Natural killer cell treated with Interleukin-12 subunit alpha and Interleukin-12 subunit beta and Interleukin-15 and Interleukin-18, amount 100 ng/mL, for 72 hours (primary cell): ENCODE results near the gene CARNS1. TPM values are rescaled to one million over a fixed set of nuclear protein-coding genes. Genes with fewer than 3 reads are reported as not detected.

Experiments used
- ATAC-seq, 2 donors: fragments of 150-1000 bp; cut with Tn5 transposase in 1 of 2; sonication (Bioruptor Pico), chemical (Tn5 transposase) in 1 of 2; 2 replicates each; pipeline ENCODE4 v1.10.0; 2021
- DNase-seq: peaks from one replicate; pipeline ENCODE4 v3.0.0; 2022; ENCODE audit warnings: low spot score
- H3K27ac Mint-ChIP-seq, 2 donors: 1 replicate in 1 of 2; 2 replicates in 1 of 2; pipeline ENCODE4 v1.8.0; 2022; ENCODE audit warnings: mixed read lengths in 2 of 2, mild to moderate bottlenecking in 1 of 2, moderate library complexity in 1 of 2
- H3K27me3 Mint-ChIP-seq, 2 donors: 1 replicate in 1 of 2; 2 replicates in 1 of 2; pipeline ENCODE4 v1.8.0; 2022; ENCODE audit warnings: mixed read lengths in 2 of 2
- H3K36me3 Mint-ChIP-seq: one replicate; pipeline ENCODE4 v1.8.0; 2022; ENCODE audit warnings: mixed read lengths
- H3K4me1 Mint-ChIP-seq, 2 donors: 1 replicate in 1 of 2; 2 replicates in 1 of 2; pipeline ENCODE4 v1.8.0; 2022; ENCODE audit warnings: low read depth in 2 of 2, mixed read lengths in 2 of 2, mild to moderate bottlenecking in 1 of 2
- H3K4me3 Mint-ChIP-seq: one replicate; pipeline ENCODE4 v1.8.0; 2022; ENCODE audit warnings: mixed read lengths
- H3K9me3 Mint-ChIP-seq: 2 replicates; pipeline ENCODE4 v1.8.0; 2022; ENCODE audit warnings: mixed read lengths
- total RNA-seq, 2 donors: library from RNA; stranded (reverse); gene quantifications; one replicate each; pipeline ENCODE4 v1.2.3, GENCODE V29; 2022

The CARNS1 gene
- total RNA-seq, 2 donors from 2014 or later: 2.3 to 4.9 TPM

DNA sequence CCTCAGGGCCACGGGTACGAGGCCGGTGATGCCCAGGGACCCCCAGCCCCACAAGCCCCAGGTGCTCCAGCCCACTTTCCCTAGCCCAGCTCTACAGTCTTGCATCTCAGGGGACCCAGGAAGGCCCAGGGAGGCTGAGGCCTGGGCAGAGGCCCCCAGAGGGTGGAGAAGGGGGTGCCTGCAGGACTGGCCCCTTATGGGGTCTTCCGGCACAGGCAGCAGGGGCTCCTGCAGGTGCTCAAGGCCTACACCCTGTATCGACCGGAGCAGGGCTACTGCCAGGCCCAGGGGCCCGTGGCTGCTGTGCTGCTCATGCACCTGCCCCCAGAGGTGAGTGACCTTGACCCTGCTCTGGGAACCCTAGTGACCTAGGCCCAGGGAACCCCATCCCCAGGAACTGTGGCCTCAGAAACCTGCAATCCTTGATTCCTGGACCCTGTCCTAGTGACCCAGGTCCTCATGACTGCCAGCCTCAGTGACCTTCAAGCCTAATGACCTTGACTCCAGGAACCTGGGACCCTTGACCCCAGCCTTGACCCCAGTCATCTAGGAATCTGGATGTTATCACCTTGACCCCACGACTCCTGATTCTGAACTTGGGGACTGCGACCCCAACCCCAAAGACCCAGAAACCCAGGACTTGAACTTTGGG lies 9.7 kb upstream of the CARNS1 start:
- no peaks in the 10 kb centered on the region for H3K9me3 Mint-ChIP-seq
- peak overlapping the region; percentile 91 for H3K4me3 Mint-ChIP-seq
- peak overlapping the region; percentile 97 for H3K27ac Mint-ChIP-seq
- H3K4me1 Mint-ChIP-seq: peaks cover 45 to 47% of the 10 kb centered on the region in 2 donors
- H3K36me3 Mint-ChIP-seq: no peaks in the 10 kb centered on the region
- ATAC-seq: no peak
- H3K27me3 Mint-ChIP-seq: no peaks in the 10 kb centered on the region
- DNase-seq: no peak

DNA sequence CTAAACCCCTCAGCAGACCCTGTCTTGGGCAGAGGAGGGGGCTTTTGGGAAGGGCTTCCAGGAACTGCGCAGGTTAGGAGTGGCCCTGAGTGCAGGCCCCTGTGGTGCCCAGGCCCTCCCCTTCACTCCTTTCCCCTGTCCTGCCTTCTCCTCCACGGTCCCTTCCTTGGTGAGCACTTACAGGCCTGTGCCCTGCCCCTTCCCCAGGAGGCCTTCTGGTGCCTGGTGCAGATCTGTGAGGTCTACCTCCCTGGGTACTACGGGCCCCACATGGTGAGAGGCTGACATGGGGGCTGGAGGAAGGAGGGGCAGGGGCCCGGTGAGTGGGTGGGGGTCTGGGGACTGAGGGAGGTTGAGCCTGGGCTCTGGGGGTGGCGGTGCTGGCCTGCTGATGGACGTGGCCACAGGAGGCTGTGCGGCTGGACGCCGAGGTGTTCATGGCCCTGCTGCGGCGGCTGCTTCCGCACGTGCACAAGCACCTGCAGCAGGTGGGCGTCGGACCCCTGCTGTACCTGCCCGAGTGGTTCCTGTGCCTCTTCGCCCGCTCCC lies 9.0 kb upstream of the CARNS1 start:
- no peak for DNase-seq

GRCh38 chr11:67406969-67407687 lies 8.3 kb upstream of the CARNS1 start:
- Mint-ChIP-seq H3K27me3 (no peaks in the 10 kb centered on the region), H3K4me3 (peak overlapping the region; percentile 83), H3K36me3 (no peaks in the 10 kb centered on the region), H3K27ac (peak overlapping the region; percentile 97), H3K9me3 (no peaks in the 10 kb centered on the region), H3K4me1 (peaks cover 50 to 54% of the 10 kb centered on the region in 2 donors)
- ATAC-seq (no peak), DNase-seq (no peak)

More for the DNA sequence above, 9.0 kb upstream of the CARNS1 start:
- peak overlapping the region; percentile 97 for H3K27ac Mint-ChIP-seq
- no peaks in the 10 kb centered on the region for H3K9me3 Mint-ChIP-seq
- no peaks in the 10 kb centered on the region for H3K36me3 Mint-ChIP-seq
- no peak for ATAC-seq
- peaks cover 49 to 50% of the 10 kb centered on the region in 2 donors for H3K4me1 Mint-ChIP-seq
- peak overlapping the region; percentile 83 for H3K4me3 Mint-ChIP-seq
- H3K27me3 Mint-ChIP-seq: no peaks in the 10 kb centered on the region

GRCh38 chr11:67407688-67408163 lies 7.8 kb upstream of the CARNS1 start:
- H3K36me3 Mint-ChIP-seq: no peaks in the 10 kb centered on the region
- H3K4me3 Mint-ChIP-seq: peak overlapping the region; percentile 83
- H3K27me3 Mint-ChIP-seq: no peaks in the 10 kb centered on the region
- ATAC-seq (no peak), DNase-seq (no peak)
- peak overlapping the region; percentile 97 for H3K27ac Mint-ChIP-seq
- H3K4me1 Mint-ChIP-seq: peaks cover 53 to 58% of the 10 kb centered on the region in 2 donors
- H3K9me3 Mint-ChIP-seq: no peaks in the 10 kb centered on the region

GRCh38 chr11:67408437-67409200 lies 6.9 kb upstream of the CARNS1 start:
- no peaks in the 10 kb centered on the region for H3K36me3 Mint-ChIP-seq
- no peaks in the 10 kb centered on the region for H3K27me3 Mint-ChIP-seq
- ATAC-seq: peak; percentile 5 to 30
- H3K27ac Mint-ChIP-seq: peak overlapping the region; percentile 97
- no peak for DNase-seq
- H3K4me3 Mint-ChIP-seq: peak overlapping the region; percentile 83
- H3K4me1 Mint-ChIP-seq: peaks cover 56 to 61% of the 10 kb centered on the region in 2 donors
- H3K9me3 Mint-ChIP-seq: no peaks in the 10 kb centered on the region

- DNase-seq: peak; percentile 83
- Mint-ChIP-seq H3K4me1 (peaks cover 54 to 61% of the 10 kb centered on the region in 2 donors), H3K27ac (peak overlapping the region; percentile 97), H3K27me3 (no peaks in the 10 kb centered on the region), H3K36me3 (no peaks in the 10 kb centered on the region), H3K9me3 (no peaks in the 10 kb centered on the region), H3K4me3 (peak overlapping the region; percentile 83)
- peak; percentile 81 to 84 for ATAC-seq
Observed at GRCh38 chr11:67409261-67409666, 6.2 kb upstream of the CARNS1 start.

- DNase-seq (no peak), ATAC-seq (peak in 1 of 2 donors; percentile 2)
- no peaks in the 10 kb centered on the region for H3K36me3 Mint-ChIP-seq
- no peaks in the 10 kb centered on the region for H3K27me3 Mint-ChIP-seq
- H3K9me3 Mint-ChIP-seq: no peaks in the 10 kb centered on the region
- peak overlapping the region; percentile 75 for H3K4me3 Mint-ChIP-seq
- H3K4me1 Mint-ChIP-seq: peaks cover 48 to 55% of the 10 kb centered on the region in 2 donors
- H3K27ac Mint-ChIP-seq: peak overlapping the region; percentile 97
Observed at GRCh38 chr11:67409781-67410368, 5.6 kb upstream of the CARNS1 start.

- peak overlapping the region; percentile 75 for H3K4me3 Mint-ChIP-seq
- no peaks in the 10 kb centered on the region for H3K9me3 Mint-ChIP-seq
- H3K4me1 Mint-ChIP-seq: peaks cover 45 to 51% of the 10 kb centered on the region in 2 donors
- H3K27ac Mint-ChIP-seq: peak overlapping the region; percentile 97
- ATAC-seq (no peak), DNase-seq (no peak)
- H3K27me3 Mint-ChIP-seq: no peaks in the 10 kb centered on the region
- no peaks in the 10 kb centered on the region for H3K36me3 Mint-ChIP-seq
Observed at GRCh38 chr11:67410369-67410831, 5.1 kb upstream of the CARNS1 start.

DNA sequence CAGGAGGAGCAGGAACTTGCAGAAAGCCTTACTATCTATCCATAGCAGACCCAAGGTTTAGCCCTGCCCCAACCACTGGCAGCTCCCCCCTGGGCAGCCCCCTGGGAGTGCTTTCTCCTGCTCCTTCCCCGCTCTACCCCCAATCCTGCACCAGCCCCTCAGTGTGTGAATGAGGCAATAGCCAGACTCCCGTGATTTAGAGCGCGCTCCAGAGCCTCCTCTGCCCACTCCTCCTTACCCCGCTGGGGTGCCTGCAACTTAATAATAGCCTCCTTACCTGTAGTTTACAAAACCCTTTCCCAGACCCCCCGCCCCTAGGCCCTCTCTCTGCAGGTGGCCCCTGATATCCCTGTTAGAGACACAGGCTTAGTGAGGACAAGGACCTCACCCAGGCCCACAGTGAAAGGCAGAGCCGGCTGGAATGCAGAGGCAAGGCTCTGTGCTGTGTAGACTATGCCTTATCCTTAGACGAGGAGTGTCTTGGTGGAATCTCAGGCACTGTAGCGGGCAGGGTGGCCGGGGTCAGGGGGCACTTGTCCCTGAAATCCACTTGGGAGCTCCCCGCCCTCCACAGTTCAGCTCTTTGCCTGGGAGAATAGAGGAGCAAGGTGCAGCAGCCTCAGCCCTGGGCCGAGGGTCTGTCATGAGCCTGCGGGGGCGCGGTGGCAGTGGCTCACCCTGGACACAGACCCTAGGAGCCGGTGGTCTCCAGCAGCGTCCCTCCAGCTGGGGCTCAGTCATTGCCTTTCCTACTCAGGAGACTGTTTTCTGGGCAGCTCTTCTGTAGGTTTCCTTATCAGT lies 4.3 kb upstream of the CARNS1 start:
- ATAC-seq: no peak
- Mint-ChIP-seq H3K4me1 (peaks cover 47 to 52% of the 10 kb centered on the region in 2 donors), H3K36me3 (no peaks in the 10 kb centered on the region), H3K4me3 (peak overlapping the region; percentile 75), H3K27me3 (no peaks in the 10 kb centered on the region), H3K27ac (peak overlapping the region; percentile 97), H3K9me3 (no peaks in the 10 kb centered on the region)
- no peak for DNase-seq

DNA sequence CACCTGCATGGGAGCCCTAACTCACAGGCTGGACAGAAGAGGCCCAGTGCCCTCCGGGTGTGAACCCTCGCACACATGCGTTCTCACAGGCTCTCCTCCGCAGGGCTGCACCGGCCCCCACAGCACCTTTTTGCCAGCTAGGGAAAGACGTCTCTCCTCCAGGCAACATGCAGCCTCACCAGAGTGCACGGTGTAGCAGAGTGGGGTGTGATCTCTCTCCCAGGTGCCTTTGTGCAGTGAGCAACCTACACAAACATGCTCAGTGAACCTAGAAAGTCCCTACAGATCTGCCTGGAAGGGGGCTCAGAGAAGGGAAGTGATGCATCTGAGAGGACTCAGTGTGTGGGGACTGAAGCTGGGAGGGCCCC lies 3.7 kb upstream of the CARNS1 start:
- H3K4me3 Mint-ChIP-seq: no peak overlapping the region
- no peak for DNase-seq
- peaks cover 53 to 55% of the 10 kb centered on the region in 2 donors for H3K4me1 Mint-ChIP-seq
- no peak for ATAC-seq
- H3K9me3 Mint-ChIP-seq: no peaks in the 10 kb centered on the region
- no peaks in the 10 kb centered on the region for H3K27me3 Mint-ChIP-seq
- H3K27ac Mint-ChIP-seq: peak overlapping the region; percentile 62 to 97
- H3K36me3 Mint-ChIP-seq: no peaks in the 10 kb centered on the region

GRCh38 chr11:67412495-67413179 lies 2.8 kb upstream of the CARNS1 start:
- peaks cover 47 to 49% of the 10 kb centered on the region in 2 donors for H3K4me1 Mint-ChIP-seq
- no peak for DNase-seq
- no peaks in the 10 kb centered on the region for H3K9me3 Mint-ChIP-seq
- H3K4me3 Mint-ChIP-seq: no peak overlapping the region
- no peaks in the 10 kb centered on the region for H3K27me3 Mint-ChIP-seq
- H3K27ac Mint-ChIP-seq: peak overlapping the region; percentile 17 to 62
- ATAC-seq: no peak
- no peaks in the 10 kb centered on the region for H3K36me3 Mint-ChIP-seq

DNA sequence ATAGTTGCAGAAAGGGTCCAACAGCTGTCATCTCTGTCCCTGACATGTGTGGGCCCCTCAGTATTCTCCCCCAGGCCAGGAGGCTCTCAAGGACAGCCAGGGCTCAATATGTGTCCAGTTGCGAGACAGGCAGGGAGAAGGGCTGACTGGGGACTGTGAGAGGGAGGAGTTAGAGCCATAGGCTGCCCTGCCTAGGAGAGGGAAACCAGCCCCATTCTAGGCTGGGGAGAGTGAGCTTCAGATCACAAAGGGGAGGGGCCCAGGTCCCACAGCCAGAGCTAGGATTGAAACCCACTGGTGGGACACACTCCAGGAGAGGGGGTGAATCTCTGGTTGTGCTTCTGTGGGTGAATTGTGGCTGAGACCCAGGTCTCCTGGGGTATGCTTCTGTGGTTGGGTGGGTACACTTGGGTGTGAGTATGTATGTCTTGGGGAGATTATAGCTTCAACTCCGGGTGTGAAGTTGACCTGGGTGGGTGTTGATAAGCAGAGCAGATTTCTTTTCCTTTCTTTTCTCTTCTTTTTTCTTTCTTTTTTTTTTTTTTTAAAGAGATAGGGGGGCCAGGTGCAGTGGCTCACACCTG lies 2.1 kb upstream of the CARNS1 start:
- H3K27ac Mint-ChIP-seq: peak overlapping the region; percentile 17 to 62
- no peaks in the 10 kb centered on the region for H3K27me3 Mint-ChIP-seq
- H3K4me1 Mint-ChIP-seq: peaks cover 41 to 46% of the 10 kb centered on the region in 2 donors
- no peaks in the 10 kb centered on the region for H3K9me3 Mint-ChIP-seq
- H3K4me3 Mint-ChIP-seq: peak overlapping the region; percentile 24
- ATAC-seq: no peak
- DNase-seq: no peak
- no peaks in the 10 kb centered on the region for H3K36me3 Mint-ChIP-seq
